GM13976 (cell line): ENCODE measurements around the gene SAMSN1.
"Not testable (repeated sequence)": the region's sequence is repeated elsewhere in the genome, so short reads cannot be mapped to it uniquely, and the experiment has no call there.

Source experiments
- DNase-seq: peaks from one replicate; pipeline ENCODE4 v3.0.0; 2012; ENCODE audit warnings: low spot score
- in situ Hi-C: fragments of 300-500 bp; cut with MboI; formaldehyde crosslinking; loops from one replicate; pipeline ENCODE4 v1.12.0; 2022; ENCODE audit warnings: low sequenced_read_pairs, mixed read lengths, inconsistent platforms; ENCODE audit not compliant: unreplicated experiment
- TF ChIP-seq, protein P1 (sequence below): IDR thresholded peaks from 2 replicates; pipeline ENCODE4 v1.5.1; 2012; ENCODE audit warnings: borderline replicate concordance, mild to moderate bottlenecking; ENCODE audit not compliant: insufficient read depth; ENCODE audit errors: extremely low read depth, missing control alignments, control extremely low read depth

The SAMSN1 gene

DNA sequence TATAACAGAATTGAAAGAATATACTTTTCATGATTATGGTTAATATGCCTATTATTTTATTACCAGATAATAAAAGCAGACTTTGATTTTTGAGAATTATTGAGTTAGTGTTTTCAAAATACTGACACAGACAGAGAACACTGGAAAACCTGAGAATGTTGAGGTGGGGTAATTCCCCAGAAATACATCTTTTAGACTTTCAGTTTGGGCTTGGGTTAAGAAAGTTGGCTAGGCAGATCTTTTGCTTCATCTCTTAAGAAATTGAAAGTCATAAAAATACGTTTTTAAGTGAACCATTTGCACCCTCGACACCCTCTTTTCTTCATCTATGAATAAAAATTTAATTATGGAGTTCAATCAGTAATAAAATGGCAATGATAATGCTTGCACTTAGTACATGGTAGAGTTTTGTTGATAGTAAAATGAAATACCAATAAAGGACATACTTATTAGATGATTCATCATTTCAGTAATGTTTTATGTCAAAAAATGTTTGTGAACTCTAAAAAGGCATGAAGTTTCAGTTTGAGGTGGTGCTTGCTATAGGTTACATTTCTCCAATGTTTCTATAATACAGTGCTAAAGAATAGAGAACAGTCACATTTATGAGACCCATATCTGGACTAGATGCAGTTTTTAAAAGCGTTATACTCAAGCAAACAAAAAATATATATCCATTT, 1.9 kb upstream of the SAMSN1 start:
- in situ Hi-C loops = loop anchor here (25.0 kb wide), 1 partner anchor 489 kb away; no protein-coding TSS in a partner anchor
- TF ChIP-seq, protein P1, sequence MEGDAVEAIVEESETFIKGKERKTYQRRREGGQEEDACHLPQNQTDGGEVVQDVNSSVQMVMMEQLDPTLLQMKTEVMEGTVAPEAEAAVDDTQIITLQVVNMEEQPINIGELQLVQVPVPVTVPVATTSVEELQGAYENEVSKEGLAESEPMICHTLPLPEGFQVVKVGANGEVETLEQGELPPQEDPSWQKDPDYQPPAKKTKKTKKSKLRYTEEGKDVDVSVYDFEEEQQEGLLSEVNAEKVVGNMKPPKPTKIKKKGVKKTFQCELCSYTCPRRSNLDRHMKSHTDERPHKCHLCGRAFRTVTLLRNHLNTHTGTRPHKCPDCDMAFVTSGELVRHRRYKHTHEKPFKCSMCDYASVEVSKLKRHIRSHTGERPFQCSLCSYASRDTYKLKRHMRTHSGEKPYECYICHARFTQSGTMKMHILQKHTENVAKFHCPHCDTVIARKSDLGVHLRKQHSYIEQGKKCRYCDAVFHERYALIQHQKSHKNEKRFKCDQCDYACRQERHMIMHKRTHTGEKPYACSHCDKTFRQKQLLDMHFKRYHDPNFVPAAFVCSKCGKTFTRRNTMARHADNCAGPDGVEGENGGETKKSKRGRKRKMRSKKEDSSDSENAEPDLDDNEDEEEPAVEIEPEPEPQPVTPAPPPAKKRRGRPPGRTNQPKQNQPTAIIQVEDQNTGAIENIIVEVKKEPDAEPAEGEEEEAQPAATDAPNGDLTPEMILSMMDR = no peak

DNA sequence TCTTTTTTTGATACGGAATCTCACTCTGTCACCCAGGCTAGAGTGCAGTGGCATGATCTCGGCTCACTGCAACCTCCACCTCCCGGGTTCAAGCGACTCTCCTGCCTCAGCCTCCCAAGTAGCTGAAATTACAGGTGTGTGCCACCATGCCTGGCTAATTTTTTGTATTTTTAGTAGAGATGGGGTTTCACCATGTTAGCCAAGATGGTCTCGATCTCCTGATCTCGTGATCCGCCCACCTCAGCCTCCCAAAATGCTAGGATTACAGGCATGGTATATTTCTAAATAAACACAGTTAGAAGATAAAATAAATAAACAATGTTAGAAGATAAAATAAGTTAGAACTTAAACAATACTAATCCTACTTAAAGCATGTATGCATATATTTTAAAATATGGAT, 604 bp upstream of the SAMSN1 start:
- DNase-seq = not testable (repeated sequence)
- in situ Hi-C loops = loop anchor here (25.0 kb wide), 1 partner anchor 491 kb away; no protein-coding TSS in a partner anchor

More for the DNA sequence above, 1.9 kb upstream of the SAMSN1 start:
- DNase-seq = no peak

DNA sequence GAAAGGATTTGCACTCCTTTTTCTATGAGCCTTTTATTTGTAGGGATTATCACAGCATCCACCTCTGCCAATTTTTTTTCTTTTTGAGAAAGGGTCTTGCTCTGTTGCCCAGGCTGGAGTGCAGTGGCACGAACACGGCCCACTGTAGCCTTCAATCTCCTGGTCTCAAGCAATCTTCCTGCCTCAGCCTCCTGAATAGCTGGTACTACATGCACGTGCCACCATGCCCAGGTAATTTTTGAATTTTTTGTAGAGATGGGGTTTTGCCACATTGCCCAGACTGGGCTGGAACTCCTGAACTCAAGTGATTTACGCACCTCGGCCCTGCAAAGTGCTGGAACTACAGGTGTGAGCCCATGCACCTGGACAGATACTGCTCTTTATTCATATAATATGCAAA, 2.1 kb downstream of the SAMSN1 start:
- DNase-seq = no peak
- TF ChIP-seq, protein P1 = no peak
- in situ Hi-C loops = loop anchor here (25.0 kb wide), 1 partner anchor 493 kb away; no protein-coding TSS in a partner anchor

DNA sequence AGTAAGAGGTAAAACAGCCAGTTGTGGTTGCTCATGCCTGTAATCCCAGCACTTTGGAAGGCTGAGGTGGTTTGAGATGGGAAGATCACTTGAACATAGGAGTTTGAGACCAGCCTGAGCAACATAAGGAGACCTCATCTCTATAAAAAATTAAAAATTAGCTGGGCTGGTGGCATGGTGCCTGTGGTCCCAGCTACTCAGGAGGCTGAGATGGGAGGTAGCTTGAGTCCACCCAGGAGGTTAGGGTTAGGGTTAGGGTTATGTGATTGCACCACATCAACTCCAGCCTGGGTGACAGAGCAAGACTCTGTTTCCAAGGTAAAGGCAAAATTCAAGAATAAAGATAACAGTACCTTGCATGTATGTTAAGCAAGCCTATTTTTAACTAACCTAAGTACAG, 3.5 kb downstream of the SAMSN1 start:
- TF ChIP-seq, protein P1 = no peak
- no peak for DNase-seq
- in situ Hi-C loops = loop anchor here (25.0 kb wide), 1 partner anchor 495 kb away; no protein-coding TSS in a partner anchor

DNA sequence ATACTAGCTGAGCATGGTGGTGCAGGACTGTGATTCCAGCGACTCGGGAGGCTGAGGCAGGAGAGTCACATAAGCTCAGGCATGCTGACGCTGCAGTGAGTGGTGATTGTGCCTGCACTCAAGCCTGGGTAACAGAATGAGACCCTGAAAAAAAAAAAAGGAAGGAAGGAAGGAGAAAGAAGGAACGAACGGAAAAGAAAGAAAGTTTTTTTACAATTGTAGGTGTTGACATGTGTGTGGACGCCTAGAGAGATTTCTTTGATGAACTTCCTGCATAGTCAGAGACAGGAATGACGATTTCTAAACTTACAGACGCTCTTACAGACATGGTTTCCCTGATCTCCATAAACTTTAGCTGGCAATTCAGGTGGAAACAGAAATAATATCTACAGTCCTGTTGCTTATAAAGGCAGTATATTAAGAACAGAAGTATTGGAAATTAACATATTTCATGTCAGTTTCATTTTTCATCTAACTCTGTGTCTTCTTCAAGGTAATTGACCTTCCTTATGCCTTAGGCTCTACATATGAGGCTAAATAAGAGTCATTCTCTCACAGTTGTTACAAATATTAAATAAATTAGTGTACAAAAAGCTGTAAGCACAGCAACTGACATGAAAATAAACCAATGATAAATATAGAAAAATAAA, 4.1 kb downstream of the SAMSN1 start:
- in situ Hi-C loops = loop anchor here (25.0 kb wide), 1 partner anchor 495 kb away; no protein-coding TSS in a partner anchor

DNA sequence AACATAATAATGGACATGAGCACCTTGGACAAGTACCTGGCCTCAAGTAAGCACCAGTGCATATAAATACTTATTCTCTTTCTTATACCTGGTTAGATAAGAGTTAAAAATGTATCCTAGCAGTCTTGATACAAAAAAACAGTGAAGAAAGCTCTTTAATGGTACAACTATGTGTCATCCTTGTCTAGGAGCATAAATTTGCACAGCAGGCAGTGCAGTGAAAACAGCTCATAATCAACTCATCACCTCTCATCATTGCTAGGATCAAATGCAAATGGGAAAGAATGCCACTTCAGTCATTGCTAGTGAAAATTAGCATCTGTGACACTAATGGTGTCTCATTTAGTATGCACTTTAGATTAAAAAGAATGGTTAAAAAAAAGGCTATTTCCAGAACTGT, 7.6 kb downstream of the SAMSN1 start:
- in situ Hi-C loops = loop anchor here (25.0 kb wide), 1 partner anchor 499 kb away; no protein-coding TSS in a partner anchor
- no peak for DNase-seq
- TF ChIP-seq, protein P1 = no peak

More for the DNA sequence above, 4.1 kb downstream of the SAMSN1 start:
- no peak for DNase-seq
- TF ChIP-seq, protein P1 = no peak

DNA sequence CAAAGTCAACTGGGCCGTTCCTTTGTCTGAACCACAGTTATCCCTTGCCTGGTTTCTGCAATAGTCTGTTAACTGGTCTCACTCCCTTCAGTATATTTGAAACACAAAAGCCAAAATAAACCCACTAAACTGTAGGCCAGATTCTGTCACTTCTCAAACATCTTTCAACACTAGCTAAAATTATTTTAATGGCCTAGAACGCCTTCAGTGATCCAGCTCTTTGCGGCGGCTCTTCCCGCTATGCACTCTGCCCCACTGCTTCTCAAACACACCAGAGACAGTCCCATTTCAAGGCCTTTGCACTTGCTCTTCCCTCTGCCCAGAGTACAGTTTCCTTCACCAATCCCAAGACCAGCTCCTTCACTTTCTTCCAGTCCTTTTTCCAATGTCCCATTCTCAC, 9.2 kb downstream of the SAMSN1 start:
- DNase-seq = no peak
- TF ChIP-seq, protein P1 = no peak
- in situ Hi-C loops = loop anchor here (25.0 kb wide), 1 partner anchor 500 kb away; no protein-coding TSS in a partner anchor
